T-helper 9 cell (primary cell): ENCODE data around the gene TMEM59L.

Experiments
- DNase-seq: peaks from one replicate; pipeline ENCODE4 v3.0.0-alpha.2; 2020

Gene TMEM59L

GRCh38 chr19:18609717-18610051 is 3.0 kb upstream of the TMEM59L start:
- no peak for DNase-seq

- no peak for DNase-seq
Observed at GRCh38 chr19:18610245-18610555, 2.5 kb upstream of the TMEM59L start.

GRCh38 chr19:18610556-18611326 is 1.9 kb upstream of the TMEM59L start:
- no peak for DNase-seq

GRCh38 chr19:18611327-18612050 is 1.2 kb upstream of the TMEM59L start:
- DNase-seq, result no peak

- DNase-seq, result no peak
Observed at GRCh38 chr19:18612051-18612771, 459 bp upstream of the TMEM59L start.

- DNase-seq, result no peak
Observed at GRCh38 chr19:18613589-18614234, 1.0 kb downstream of the TMEM59L start.

DNA sequence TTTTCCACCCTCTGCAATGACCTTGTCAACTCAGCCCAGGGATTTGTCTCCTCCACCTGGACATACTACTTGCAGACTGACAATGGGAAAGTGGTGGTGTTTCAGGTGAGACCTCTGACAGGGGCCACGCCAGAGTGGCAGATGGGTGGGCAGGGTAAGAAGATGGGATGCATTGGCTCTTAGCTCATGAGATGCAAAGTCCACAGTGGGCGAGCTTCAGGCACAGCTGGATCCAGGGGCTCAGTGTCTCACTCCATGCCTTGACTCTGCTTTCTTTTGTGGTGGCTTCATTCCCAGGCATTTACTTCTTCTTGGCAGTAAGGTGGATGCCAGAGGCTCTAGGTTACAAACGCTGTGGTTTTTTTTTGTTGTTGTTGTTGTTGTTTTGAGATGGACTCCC is 3.4 kb downstream of the TMEM59L start:
- DNase-seq, result no peak

DNA sequence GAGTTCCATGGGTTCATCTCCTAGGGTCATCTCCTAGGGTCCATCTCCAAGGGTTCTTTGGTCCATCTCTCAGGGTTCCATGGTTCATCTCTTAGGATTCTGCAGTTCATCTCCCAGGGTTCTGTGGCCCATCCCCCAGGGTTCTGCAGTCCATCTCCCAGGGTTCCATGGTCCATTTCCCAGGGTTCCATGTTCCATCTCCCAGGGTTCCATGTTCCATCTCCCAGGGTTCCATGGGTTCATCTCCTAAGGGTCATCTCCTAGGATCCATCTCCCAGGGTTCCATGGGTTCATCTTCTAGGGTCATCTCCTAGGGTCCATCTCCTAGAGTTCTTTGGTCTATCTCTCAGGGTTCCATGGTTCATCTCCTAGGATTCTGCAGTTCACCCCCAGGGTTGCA is 4.9 kb downstream of the TMEM59L start:
- no peak for DNase-seq

DNA sequence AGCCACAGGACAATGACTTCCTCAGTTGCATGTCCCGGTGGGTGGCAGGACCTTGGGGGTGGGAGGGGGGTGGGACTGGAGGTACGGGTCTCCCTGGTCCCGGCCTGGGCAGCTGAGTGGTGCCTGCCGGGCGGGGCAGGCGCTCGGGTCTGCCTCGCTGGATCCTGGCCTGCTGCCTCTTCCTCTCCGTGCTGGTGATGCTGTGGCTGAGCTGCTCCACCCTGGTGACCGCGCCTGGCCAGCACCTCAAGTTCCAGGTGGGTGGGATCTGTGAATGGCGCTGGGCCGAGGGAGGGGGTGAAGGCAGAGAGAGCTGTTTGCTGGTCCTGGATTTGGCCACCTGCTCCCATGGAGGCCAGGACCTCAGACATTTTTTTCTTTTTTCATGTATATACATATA is 5.6 kb downstream of the TMEM59L start:
- DNase-seq, result no peak

DNA sequence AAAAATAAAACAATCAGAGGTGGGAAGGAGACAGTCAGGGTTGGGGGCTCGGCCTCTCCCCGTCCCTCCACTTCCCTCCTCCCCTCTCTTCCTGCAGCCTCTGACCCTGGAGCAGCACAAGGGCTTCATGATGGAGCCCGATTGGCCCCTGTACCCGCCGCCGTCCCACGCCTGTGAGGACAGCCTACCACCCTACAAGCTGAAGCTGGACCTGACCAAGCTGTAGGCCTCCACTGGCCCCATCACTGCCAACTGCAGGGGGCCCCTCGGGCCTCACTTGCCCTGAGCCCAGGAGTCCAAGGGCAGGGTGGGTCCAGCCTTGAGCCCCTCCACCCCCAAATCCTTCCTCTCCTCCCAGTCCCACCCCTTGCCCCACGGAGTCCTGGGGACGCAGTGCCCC is 7.6 kb downstream of the TMEM59L start:
- DNase-seq, result no peak

DNA sequence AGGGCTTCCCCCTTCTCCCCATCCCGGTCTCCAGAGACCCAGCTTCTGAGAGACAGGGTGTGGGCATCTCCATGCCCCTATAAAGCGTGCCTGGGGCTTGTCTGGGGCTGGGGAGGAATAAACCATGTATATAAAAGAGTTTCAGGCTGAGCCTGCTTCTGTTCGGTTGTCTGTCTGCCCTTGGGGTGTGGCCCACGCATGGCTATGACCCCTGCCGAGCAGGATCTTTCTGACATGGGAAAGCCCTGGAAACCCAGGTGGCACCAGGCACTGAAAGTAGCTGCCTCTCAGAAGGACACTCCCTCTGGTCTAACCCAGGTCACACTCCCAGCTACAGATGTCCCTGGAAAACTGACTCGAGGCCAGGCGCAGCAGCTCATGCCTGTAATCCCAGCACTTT is 8.2 kb downstream of the TMEM59L start:
- no peak for DNase-seq

DNA sequence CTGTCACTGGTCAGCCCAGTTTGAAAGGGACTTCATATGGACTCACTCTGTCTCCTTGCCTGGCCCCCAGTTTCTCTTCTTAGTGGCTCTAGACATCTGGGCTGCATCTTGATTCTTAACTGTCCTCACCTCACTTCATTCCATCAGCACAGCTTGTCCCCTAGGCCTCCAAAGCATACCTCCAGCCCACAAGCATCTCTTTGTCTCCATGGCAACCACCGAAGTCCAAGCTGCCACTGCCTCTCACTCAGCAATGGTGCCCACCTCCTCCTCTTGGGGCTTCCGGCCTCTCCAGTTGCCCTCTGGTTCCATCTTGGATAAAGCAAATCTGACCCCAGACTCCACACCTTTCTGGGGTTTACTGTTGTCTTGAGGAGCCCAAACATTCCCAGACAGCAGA is 14.2 kb downstream of the TMEM59L start:
- DNase-seq, result no peak

DNA sequence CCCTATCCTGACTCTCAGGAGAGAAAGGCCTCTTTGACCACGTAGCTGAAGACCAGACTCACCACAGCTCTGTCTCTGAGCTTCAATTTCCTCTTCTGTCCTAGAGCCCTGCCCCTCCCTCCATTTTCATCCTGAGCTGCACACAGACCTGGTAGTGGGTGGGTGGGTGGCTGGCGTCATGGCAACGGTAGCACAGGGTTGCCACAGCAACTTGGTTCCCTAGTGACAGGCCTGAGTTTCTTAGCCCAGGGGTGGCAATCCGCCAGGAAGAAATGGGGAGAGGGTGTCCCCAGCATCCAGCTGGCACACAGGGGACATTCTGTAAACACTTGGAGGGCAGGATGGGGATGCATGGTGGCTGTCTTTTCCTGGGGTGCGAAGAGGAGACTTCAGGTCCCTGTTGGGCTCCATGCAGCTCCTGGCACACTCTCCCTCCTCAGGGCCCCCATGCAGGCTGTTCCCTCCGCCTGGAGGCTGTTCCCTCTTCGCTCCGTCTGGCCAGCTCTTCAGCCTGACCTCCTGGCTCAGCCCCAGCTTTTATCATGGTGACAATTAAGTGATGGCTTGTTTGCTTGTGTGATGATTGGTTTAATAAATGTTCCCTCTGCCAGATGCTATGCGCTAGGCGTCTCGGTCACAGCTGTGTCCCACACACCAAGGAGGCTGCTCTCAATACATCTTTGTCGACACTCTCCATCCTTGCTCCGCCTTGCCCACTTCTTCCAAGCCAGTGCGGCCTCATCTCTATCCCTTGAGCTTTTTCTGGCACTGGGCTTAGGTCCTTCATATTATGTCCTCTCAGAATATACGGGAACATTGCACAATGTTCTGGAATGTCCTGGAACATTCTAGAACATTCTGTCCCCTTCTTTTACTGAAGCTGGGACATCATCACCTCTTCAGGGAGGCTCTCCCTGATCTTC is 16.8 kb downstream of the TMEM59L start:
- DNase-seq, result no peak

- no peak for DNase-seq
Observed at GRCh38 chr19:18633321-18633720, 20.7 kb downstream of the TMEM59L start.

DNA sequence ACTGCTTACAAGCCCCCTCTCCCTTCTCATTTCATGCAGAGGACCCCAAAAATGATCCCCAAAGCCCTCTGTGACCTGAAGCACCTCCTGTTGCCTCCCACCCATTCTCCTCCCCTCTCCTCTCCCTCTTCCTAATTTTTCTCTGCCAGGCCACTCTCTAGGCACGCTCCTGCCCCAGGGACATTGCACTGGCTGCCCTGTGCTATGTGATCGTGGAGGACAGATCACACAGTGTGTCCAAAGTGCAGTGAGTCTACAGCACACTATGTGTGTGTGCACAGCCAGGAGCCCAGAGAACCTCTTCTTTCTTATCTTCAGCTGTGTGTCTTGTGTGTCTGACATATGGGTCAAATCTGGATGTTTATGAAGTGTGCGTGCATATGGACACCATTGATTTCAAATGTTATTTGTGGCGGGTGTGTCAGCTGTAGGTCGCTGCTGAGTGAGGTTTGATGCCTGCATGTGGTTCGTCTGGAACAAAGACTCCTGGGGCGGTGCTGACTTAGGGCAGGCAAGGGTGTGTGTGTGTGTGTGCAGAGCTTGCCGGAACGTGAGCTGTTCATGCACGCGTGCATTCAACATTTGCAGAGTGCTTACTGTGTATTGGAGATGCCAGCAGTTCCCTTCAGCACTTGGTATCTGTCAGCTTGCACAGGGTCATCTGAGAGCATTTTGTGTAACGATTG is 22.1 kb downstream of the TMEM59L start:
- no peak for DNase-seq

DNA sequence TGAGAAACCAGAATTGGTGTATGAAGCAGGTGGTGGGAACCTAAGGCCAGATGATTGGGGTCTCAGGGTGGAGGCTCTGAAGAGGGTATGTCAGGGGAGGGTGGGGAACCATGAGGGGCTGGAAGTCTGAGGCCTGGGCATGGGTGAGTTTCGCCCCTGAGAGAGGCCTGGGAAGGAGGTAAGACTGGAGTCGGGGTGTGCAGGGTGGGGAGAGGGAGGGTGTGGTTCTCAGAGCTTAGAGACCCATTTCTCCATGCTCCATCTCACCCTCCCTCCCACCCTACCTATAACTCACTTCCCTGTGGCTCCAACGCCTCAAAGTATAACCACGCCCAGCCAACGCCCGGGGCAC is 23.1 kb downstream of the TMEM59L start:
- DNase-seq, result no peak

DNA sequence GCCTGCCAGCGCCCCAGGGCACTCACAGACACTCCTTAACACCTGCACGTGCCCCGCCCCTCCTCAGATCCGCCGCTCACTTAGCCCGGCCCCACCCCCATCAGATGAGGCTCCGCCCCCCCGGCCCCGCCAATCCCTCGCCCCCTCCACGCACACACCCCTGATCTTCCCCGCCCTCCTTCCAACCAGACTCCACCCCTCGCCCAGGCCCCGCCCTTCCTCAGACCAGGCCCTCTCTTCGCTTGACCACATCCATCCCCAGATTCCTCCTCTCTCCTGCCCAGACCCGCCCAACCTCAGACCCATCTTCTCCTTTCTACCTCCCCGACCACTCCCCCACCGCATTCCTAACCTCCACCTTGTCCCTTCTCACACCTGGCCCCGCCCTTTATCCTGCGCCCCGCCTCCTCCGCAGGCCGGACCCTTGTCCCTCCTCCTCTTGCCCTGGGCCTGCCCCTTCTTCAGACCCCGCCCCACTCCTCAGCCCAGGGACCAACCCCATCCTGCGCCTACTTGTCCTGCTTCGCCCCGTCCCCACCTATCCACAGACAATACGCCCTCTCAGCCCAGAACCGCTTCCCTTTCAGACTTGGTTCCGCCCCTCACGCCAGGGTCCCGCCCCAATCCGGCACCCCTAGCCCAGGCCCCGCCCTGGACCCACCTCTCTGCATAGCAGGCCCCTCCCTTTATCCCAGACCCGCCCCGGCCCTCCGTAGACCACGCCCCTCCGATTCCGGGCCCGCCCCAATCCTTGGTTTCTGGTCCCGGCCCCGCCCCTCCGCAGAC is 23.7 kb downstream of the TMEM59L start:
- DNase-seq, result peak; percentile 100

DNA sequence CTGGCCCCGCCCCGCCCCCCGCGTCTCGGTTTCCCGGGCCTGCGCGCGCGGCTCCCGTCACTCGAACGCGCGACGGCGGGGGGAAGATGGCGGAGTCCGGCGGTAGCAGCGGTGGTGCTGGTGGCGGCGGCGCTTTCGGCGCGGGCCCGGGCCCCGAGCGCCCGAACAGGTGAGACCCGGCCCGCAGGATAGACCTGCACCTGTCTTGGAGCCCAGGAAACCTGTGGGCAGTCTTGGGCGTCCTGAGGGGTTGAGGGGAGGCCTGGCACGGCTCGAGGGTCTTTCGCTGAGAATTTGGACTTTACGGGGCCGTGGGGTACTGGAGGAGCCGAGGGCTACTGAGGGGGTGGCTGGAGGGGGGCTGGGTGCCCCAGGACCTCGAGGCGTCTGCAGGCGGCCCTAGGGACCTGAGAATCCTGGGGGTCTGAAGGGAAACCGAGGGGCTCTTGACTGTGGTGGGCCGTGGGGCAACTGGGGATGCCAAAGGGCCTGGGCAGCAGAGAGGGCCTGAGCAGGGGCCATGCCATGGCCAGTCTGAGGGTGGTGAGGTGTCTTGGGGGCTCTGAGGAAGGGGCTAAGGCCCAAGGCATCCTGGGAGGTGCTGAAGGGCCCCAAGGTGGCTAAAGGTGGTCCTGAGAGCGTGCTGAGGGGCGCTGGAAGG is 24.4 kb downstream of the TMEM59L start, which contains the start of gene KLHL26:
Gene KLHL26 (plus strand): TSS at position 60 of the 661 bp plus-strand sequence. CDS start 27 bp downstream, at position 87.
- no peak for DNase-seq

- DNase-seq, result no peak
Observed at GRCh38 chr19:18637673-18638630, 25.3 kb downstream of the TMEM59L start.
